HEK293T (cell line): Measurements from ENCODE around the gene MPDU1.
"Not testable (repeated sequence)": the region's sequence is repeated elsewhere in the genome, so short reads cannot be mapped to it uniquely, and the experiment has no call there.

ENCODE experiments used
- CTCF ChIA-PET: fragments of 350-600 bp; formaldehyde crosslinking; extraction: SDS; loops from one replicate; lab custom pipeline; 2021; ENCODE audit warnings: antibody characterized with exemption, inconsistent platforms; lab: Yijun Ruan, JAX
- POLR2A ChIA-PET: fragments of 350-600 bp; formaldehyde crosslinking; extraction: SDS; loops from one replicate; lab custom pipeline; 2020; ENCODE audit warnings: antibody characterized with exemption, inconsistent platforms; lab: Yijun Ruan, JAX
- DNase-seq: peaks from one replicate; pipeline ENCODE4 v3.0.0; 2012; ENCODE audit warnings: mixed read lengths; ENCODE audit errors: extremely low spot score
- ARNT ChIP-seq: fragments of 450-650 bp; IDR thresholded peaks from 2 replicates; pipeline ENCODE4 v1.6.1; 2017; ENCODE audit warnings: mild to moderate bottlenecking
- BHLHE40 ChIP-seq: fragments of 450-650 bp; IDR thresholded peaks from 2 replicates; pipeline ENCODE4 v1.6.1; 2016; ENCODE audit warnings: mild to moderate bottlenecking, moderate library complexity, borderline replicate concordance
- CTBP1 ChIP-seq: fragments of 450-650 bp; IDR thresholded peaks from 2 replicates; pipeline ENCODE4 v1.6.1; 2016; ENCODE audit warnings: borderline replicate concordance
- ELF4 ChIP-seq: fragments of 450-650 bp; IDR thresholded peaks from 2 replicates; pipeline ENCODE4 v1.6.1; 2017; ENCODE audit warnings: antibody characterized with exemption
- FOXA1 ChIP-seq: fragments of 450-650 bp; IDR thresholded peaks from 2 replicates; pipeline ENCODE4 v1.6.1; 2016; ENCODE audit warnings: mild to moderate bottlenecking
- FOXK2 ChIP-seq: fragments of 450-650 bp; IDR thresholded peaks from 2 replicates; pipeline ENCODE4 v1.6.1; 2016; ENCODE audit warnings: mild to moderate bottlenecking
- FOXM1 ChIP-seq: fragments of 450-650 bp; IDR thresholded peaks from 2 replicates; pipeline ENCODE4 v1.6.1; 2017; ENCODE audit warnings: mild to moderate bottlenecking, borderline replicate concordance
- HDGF ChIP-seq: fragments of 450-650 bp; IDR thresholded peaks from 2 replicates; pipeline ENCODE4 v1.6.1; 2017; ENCODE audit warnings: antibody characterized with exemption, borderline replicate concordance
- L3MBTL2 ChIP-seq: fragments of 450-650 bp; conservative IDR thresholded peaks from 2 replicates; pipeline ENCODE4 v1.6.1; 2016; ENCODE audit warnings: mild to moderate bottlenecking
- LEF1 ChIP-seq: fragments of 450-650 bp; IDR thresholded peaks from 2 replicates; pipeline ENCODE4 v1.6.1; 2017; ENCODE audit warnings: mild to moderate bottlenecking, borderline replicate concordance
- NFRKB ChIP-seq: fragments of 450-650 bp; IDR thresholded peaks from 2 replicates; pipeline ENCODE4 v1.6.1; 2016; ENCODE audit warnings: mild to moderate bottlenecking, moderate library complexity
- PKNOX1 ChIP-seq: fragments of 450-650 bp; IDR thresholded peaks from 2 replicates; pipeline ENCODE4 v1.6.1; 2016
- SP1 ChIP-seq: fragments of 450-650 bp; IDR thresholded peaks from 2 replicates; pipeline ENCODE4 v1.6.1; 2017
- SUZ12 ChIP-seq: fragments of 450-650 bp; IDR thresholded peaks from 2 replicates; pipeline ENCODE4 v1.6.1; 2016; ENCODE audit warnings: mild to moderate bottlenecking
- TARDBP ChIP-seq: fragments of 450-650 bp; IDR thresholded peaks from 2 replicates; pipeline ENCODE4 v1.6.1; 2016
- ZNF384 ChIP-seq: fragments of 450-650 bp; IDR thresholded peaks from 2 replicates; pipeline ENCODE4 v1.6.1; 2016

Gene MPDU1

GRCh38 chr17:7591596-7591995 is 7.9 kb downstream of the MPDU1 start:
- no peak for TF ChIP-seq FOXA1
- TF ChIP-seq FOXK2: no peak
- ChIA-PET POLR2A (no interaction called here), CTCF (no interaction called here)
- DNase-seq: no peak

- CTCF ChIA-PET: no interaction called here
- no peak for DNase-seq
- POLR2A ChIA-PET: interaction anchor here (1.0 to 3.3 kb wide), 3 partner anchors 8 to 94 kb away, joined by 3 to 21 read pairs (median 4); partner anchors contain the start of gene MPDU1
- TF ChIP-seq FOXA1 (no peak), ELF4 (no peak), FOXM1 (no peak), SP1 (no peak), SUZ12 (no peak), HDGF (no peak), ARNT (no peak), CTBP1 (no peak), FOXK2 (no peak), LEF1 (no peak), TARDBP (no peak), L3MBTL2 (no peak)
Observed at GRCh38 chr17:7592422-7593021, 8.9 kb downstream of the MPDU1 start.

- no peak for TF ChIP-seq ZNF384
- no peak for TF ChIP-seq HDGF
- TF ChIP-seq CTBP1: no peak
- TF ChIP-seq PKNOX1: no peak
- no peak for TF ChIP-seq SP1
- no peak for TF ChIP-seq ARNT
- no peak for TF ChIP-seq SUZ12
- TF ChIP-seq NFRKB: no peak
- no peak for TF ChIP-seq ELF4
- no peak for TF ChIP-seq L3MBTL2
- TF ChIP-seq FOXK2: no peak
- no peak for TF ChIP-seq FOXM1
- no peak for TF ChIP-seq BHLHE40
- TF ChIP-seq LEF1: no peak
- TF ChIP-seq FOXA1: no peak
- no peak for TF ChIP-seq TARDBP
- POLR2A ChIA-PET: interaction anchor here (1.0 to 3.3 kb wide), 3 partner anchors 8 to 93 kb away, joined by 3 to 21 read pairs (median 4); partner anchors contain the start of gene MPDU1
- no peak for DNase-seq
- CTCF ChIA-PET: no interaction called here
Observed at GRCh38 chr17:7593296-7593695, 9.6 kb downstream of the MPDU1 start.

GRCh38 chr17:7597561-7597960 is 13.9 kb downstream of the MPDU1 start:
- POLR2A ChIA-PET: interaction anchor here (1.3 kb wide), 1 partner anchor 14 kb away, joined by 3 read pairs; the partner anchor contains the start of gene MPDU1

GRCh38 chr17:7606280-7606679 is 22.6 kb downstream of the MPDU1 start:
- DNase-seq: no peak
- CTCF ChIA-PET: no interaction called here
- POLR2A ChIA-PET: no interaction called here
- TF ChIP-seq NFRKB: no peak
- TF ChIP-seq L3MBTL2: no peak
- TF ChIP-seq ELF4: no peak
- no peak for TF ChIP-seq TARDBP
- TF ChIP-seq SUZ12: no peak
- TF ChIP-seq LEF1: no peak

More at GRCh38 chr17:7597561-7597960, 13.9 kb downstream of the MPDU1 start:
- DNase-seq, CTCF ChIA-PET: not testable (repeated sequence)

- CTCF ChIA-PET: no interaction called here
- POLR2A ChIA-PET: no interaction called here
- no peak for TF ChIP-seq ZNF384
- TF ChIP-seq FOXK2: no peak
- no peak for TF ChIP-seq FOXA1
- no peak for TF ChIP-seq TARDBP
- no peak for TF ChIP-seq NFRKB
- no peak for TF ChIP-seq CTBP1
- no peak for TF ChIP-seq BHLHE40
- TF ChIP-seq HDGF: no peak
- no peak for TF ChIP-seq ELF4
- TF ChIP-seq ARNT: no peak
- no peak for TF ChIP-seq L3MBTL2
- TF ChIP-seq FOXM1: no peak
- no peak for DNase-seq
Observed at GRCh38 chr17:7610641-7611040, 27.0 kb downstream of the MPDU1 start.

- TF ChIP-seq FOXK2: no peak
- no peak for TF ChIP-seq SP1
- no peak for TF ChIP-seq SUZ12
- no peak for DNase-seq
- ChIA-PET CTCF (no interaction called here), POLR2A (interaction anchor here (3.9 to 4.4 kb wide), 2 partner anchors 27 to 76 kb away, joined by 32 to 40 read pairs; partner anchors contain the start of genes MPDU1, TP53 and WRAP53)
Observed at GRCh38 chr17:7611635-7612293, 28.1 kb downstream of the MPDU1 start.

- POLR2A ChIA-PET: interaction anchor here (0.5 to 4.4 kb wide), 3 partner anchors 28 to 75 kb away, joined by 3 to 40 read pairs (median 32); partner anchors contain the start of genes MPDU1, TP53 and WRAP53
- TF ChIP-seq NFRKB (no peak), L3MBTL2 (no peak), SP1 (no peak), ZNF384 (no peak), CTBP1 (no peak), ARNT (no peak), TARDBP (no peak), FOXM1 (no peak), PKNOX1 (no peak), ELF4 (no peak), SUZ12 (no peak), BHLHE40 (no peak), FOXK2 (no peak)
- no peak for DNase-seq
- CTCF ChIA-PET: no interaction called here
Observed at GRCh38 chr17:7612294-7612640, 28.6 kb downstream of the MPDU1 start.
